Neuronal stem cell (in vitro differentiated cells): ENCODE data around the gene AP5Z1.

ENCODE experiments used
- DNase-seq: peaks from one replicate; pipeline ENCODE4 v3.0.0-alpha.2; 2013; ENCODE audit warnings: low spot score
- H2AFZ ChIP-seq: one replicate; pipeline ENCODE4 v1.6.1; 2013; ENCODE audit warnings: mild to moderate bottlenecking, low read length, inconsistent platforms
- H2AK5ac ChIP-seq: 2 replicates; pipeline ENCODE4 v1.6.1; 2013; ENCODE audit warnings: low read depth, mild to moderate bottlenecking, inconsistent platforms, low read length, moderate library complexity, mixed read lengths
- H2BK120ac ChIP-seq: 2 replicates; pipeline ENCODE4 v1.6.1; 2013; ENCODE audit warnings: low read depth, mild to moderate bottlenecking, inconsistent platforms, low read length, moderate library complexity, mixed read lengths
- H2BK12ac ChIP-seq: one replicate; pipeline ENCODE4 v1.6.1; 2013; ENCODE audit warnings: low read length, inconsistent platforms
- H2BK15ac ChIP-seq: 2 replicates; pipeline ENCODE4 v1.6.1; 2013; ENCODE audit warnings: mild to moderate bottlenecking, low read length, inconsistent platforms, mixed read lengths
- H2BK5ac ChIP-seq: one replicate; pipeline ENCODE4 v1.6.1; 2013; ENCODE audit warnings: inconsistent platforms, mild to moderate bottlenecking, low read length, moderate library complexity
- H3K14ac ChIP-seq: one replicate; pipeline ENCODE4 v1.6.1; 2013; ENCODE audit warnings: low read length, inconsistent platforms
- H3K18ac ChIP-seq: 2 replicates; pipeline ENCODE4 v1.6.1; 2013; ENCODE audit warnings: low read length, inconsistent platforms
- H3K23ac ChIP-seq: 2 replicates; pipeline ENCODE4 v1.6.1; 2013; ENCODE audit warnings: low read depth, mild to moderate bottlenecking, mixed read lengths, low read length, inconsistent platforms; ENCODE audit not compliant: poor library complexity
- H3K27ac ChIP-seq: replicated peaks from 3 replicates; pipeline ENCODE4 v1.5.1; 2013; ENCODE audit warnings: low read length, inconsistent platforms
- H3K27me3 ChIP-seq, 3 experiments: 2 replicates each; pipeline ENCODE4 v1.6.1; 2013; ENCODE audit warnings: low read length in 3 of 3, mild to moderate bottlenecking in 2 of 3, inconsistent platforms in 1 of 3, low read depth in 1 of 3, mixed read lengths in 1 of 3, moderate library complexity in 1 of 3; ENCODE audit not compliant: control insufficient read depth in 3 of 3, insufficient read depth in 3 of 3
- H3K36me3 ChIP-seq, 2 donors: replicated peaks in 1 of 2; 2 replicates each; pipeline ENCODE4 v1.6.1; 2013; ENCODE audit warnings: low read length in 2 of 2; ENCODE audit not compliant: control insufficient read depth in 2 of 2, insufficient read depth in 2 of 2
- H3K4ac ChIP-seq: 2 replicates; pipeline ENCODE4 v1.6.1; 2013; ENCODE audit warnings: inconsistent platforms, mild to moderate bottlenecking, low read length, moderate library complexity
- H3K4me1 ChIP-seq, 2 donors: 1 replicate in 1 of 2; 2 replicates in 1 of 2; pipeline ENCODE4 v1.6.1; 2013; ENCODE audit warnings: low read length in 2 of 2, low read depth in 1 of 2; ENCODE audit not compliant: control insufficient read depth in 2 of 2, insufficient read depth in 1 of 2
- H3K4me2 ChIP-seq: one replicate; pipeline ENCODE4 v1.6.1; 2013; ENCODE audit warnings: mild to moderate bottlenecking, low read length, inconsistent platforms; ENCODE audit not compliant: insufficient read depth, poor library complexity, severe bottlenecking
- H3K4me3 ChIP-seq, 2 donors: 2 replicates each; pipeline ENCODE4 v1.5.1; 2013; ENCODE audit warnings: low read length in 2 of 2, mild to moderate bottlenecking in 2 of 2, inconsistent platforms in 1 of 2, moderate library complexity in 1 of 2
- H3K79me1 ChIP-seq: one replicate; pipeline ENCODE4 v1.6.1; 2013; ENCODE audit warnings: low read depth, mild to moderate bottlenecking, inconsistent platforms, low read length, moderate library complexity
- H3K9ac ChIP-seq: one replicate; pipeline ENCODE4 v1.6.1; 2013; ENCODE audit warnings: mild to moderate bottlenecking, low read depth, low read length, inconsistent platforms; ENCODE audit not compliant: poor library complexity
- H3K9me3 ChIP-seq, 2 donors: replicated peaks in 1 of 2; 2 replicates each; pipeline versions ENCODE3 to v1.6.1; 2013; ENCODE audit warnings: low read length in 2 of 2, mild to moderate bottlenecking in 2 of 2, inconsistent platforms in 1 of 2, low read depth in 1 of 2, mixed read lengths in 1 of 2, moderate library complexity in 1 of 2; ENCODE audit not compliant: control insufficient read depth in 2 of 2, insufficient read depth in 1 of 2
- H4K8ac ChIP-seq: one replicate; pipeline ENCODE4 v1.6.1; 2013; ENCODE audit warnings: low read depth, mild to moderate bottlenecking, inconsistent platforms, low read length, moderate library complexity
- H4K91ac ChIP-seq: one replicate; pipeline ENCODE4 v1.6.1; 2013; ENCODE audit warnings: low read length, low read depth, mild to moderate bottlenecking, inconsistent platforms; ENCODE audit not compliant: poor library complexity
- WGBS, 2 donors: extraction: QIAGEN DNeasy Blood & Tissue Kit; methylation state at CpG; one replicate each; pipeline ENCODE4 v1.1.7; 2013; ENCODE audit warnings: missing lambda C conversion rate in 2 of 2, mixed read lengths in 1 of 2; ENCODE audit not compliant: insufficient read length in 2 of 2, insufficient replicate concordance in 1 of 2; ENCODE audit errors: extremely low coverage in 2 of 2; 5-methylcytosine and 5-hydroxymethylcytosine counted together

AP5Z1 gene

DNA sequence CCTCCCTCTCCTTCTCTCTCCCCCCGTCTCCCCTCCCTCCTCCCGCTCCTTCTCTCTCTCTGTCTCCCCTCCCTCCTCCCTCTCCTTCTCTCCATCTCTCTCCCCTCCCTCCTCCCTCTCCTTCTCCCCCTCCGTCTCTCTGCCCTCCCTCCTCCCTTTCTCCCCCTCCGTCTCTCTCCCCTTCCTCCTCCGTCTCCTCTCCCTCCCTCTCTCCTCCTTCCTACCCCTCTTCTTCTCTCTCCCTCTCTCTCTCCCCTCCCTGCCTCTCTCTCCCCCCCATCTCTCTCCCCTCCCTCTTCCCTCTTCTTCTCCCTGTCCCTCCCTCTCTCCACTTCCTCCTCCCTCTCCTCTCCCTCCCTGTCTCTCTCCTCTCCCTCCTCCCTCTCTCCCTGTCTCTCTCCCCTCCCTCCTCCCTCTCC is 32.2 kb downstream of the AP5Z1 start:
- WGBS, 2 donors = 100% methylated on average over 2 of the region's 5 CpGs; no CpG with 5 or more reads in 1 of the 2 donors
- H3K4ac ChIP-seq = no peak overlapping the region

DNA sequence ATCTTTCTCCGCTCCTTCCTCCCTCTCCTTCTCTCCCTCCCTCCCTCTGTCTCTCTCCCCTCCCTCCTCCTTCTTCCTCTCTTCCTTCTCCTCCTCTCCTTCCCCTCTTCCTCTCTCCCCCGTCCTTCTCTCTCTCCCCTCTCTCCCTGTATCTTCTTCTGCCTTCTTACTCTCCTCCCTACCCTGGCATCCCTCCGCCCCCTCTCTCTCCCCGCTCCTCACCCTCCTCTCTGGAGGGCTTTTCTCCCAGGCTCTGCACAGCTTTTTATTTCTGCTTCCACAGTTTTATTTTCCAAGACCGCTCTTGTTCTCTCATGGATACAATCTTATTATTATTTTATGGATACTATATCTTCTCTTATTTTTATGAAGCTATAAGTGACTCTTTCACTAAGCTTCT is 32.6 kb downstream of the AP5Z1 start:
- no peak overlapping the region for H2BK5ac ChIP-seq
- WGBS, 2 donors = no CpG with 5 or more reads among the region's 5 CpGs
- no peak overlapping the region for H4K8ac ChIP-seq
- H3K4ac ChIP-seq = no peak overlapping the region
- H3K18ac ChIP-seq = no peak overlapping the region
- DNase-seq = no peak
- H2AFZ ChIP-seq = peak overlapping the region; percentile 29
- no peak overlapping the region for H3K4me2 ChIP-seq
- no peak overlapping the region for H3K9ac ChIP-seq
- no peak overlapping the region for H3K27ac ChIP-seq
- H3K4me3 ChIP-seq = no peak overlapping the region
- H3K27me3 ChIP-seq = no peaks in the 10 kb centered on the region
- H3K9me3 ChIP-seq = no peaks in the 10 kb centered on the region
- H2BK120ac ChIP-seq = no peak overlapping the region
- H3K4me1 ChIP-seq = peaks cover 0 to 5% of the 10 kb centered on the region in 2 donors
- no peak overlapping the region for H4K91ac ChIP-seq
- no peaks in the 10 kb centered on the region for H3K79me1 ChIP-seq
- no peak overlapping the region for H2AK5ac ChIP-seq
- H2BK15ac ChIP-seq = no peak overlapping the region
- no peak overlapping the region for H3K14ac ChIP-seq
- no peak overlapping the region for H3K23ac ChIP-seq
- peaks cover 0 to 4% of the 10 kb centered on the region in 2 donors for H3K36me3 ChIP-seq
- H2BK12ac ChIP-seq = no peak overlapping the region

More for the DNA sequence above, 32.2 kb downstream of the AP5Z1 start:
- no peak overlapping the region for H3K18ac ChIP-seq
- no peak overlapping the region for H2BK120ac ChIP-seq
- DNase-seq = no peak
- H3K4me1 ChIP-seq = peaks cover 0 to 5% of the 10 kb centered on the region in 2 donors
- H3K36me3 ChIP-seq = peaks cover 0 to 4% of the 10 kb centered on the region in 2 donors
- H3K9me3 ChIP-seq = no peaks in the 10 kb centered on the region
- H2AFZ ChIP-seq = peak overlapping the region; percentile 29
- H3K79me1 ChIP-seq = no peaks in the 10 kb centered on the region
- H4K8ac ChIP-seq = no peak overlapping the region
- H2BK15ac ChIP-seq = no peak overlapping the region
- no peak overlapping the region for H3K9ac ChIP-seq
- no peak overlapping the region for H4K91ac ChIP-seq
- H3K23ac ChIP-seq = no peak overlapping the region
- H2AK5ac ChIP-seq = no peak overlapping the region
- H3K27me3 ChIP-seq = no peaks in the 10 kb centered on the region
- H3K4me2 ChIP-seq = no peak overlapping the region
- H3K27ac ChIP-seq = no peak overlapping the region
- H2BK12ac ChIP-seq = no peak overlapping the region
- H3K4me3 ChIP-seq = no peak overlapping the region
- no peak overlapping the region for H3K14ac ChIP-seq
- no peak overlapping the region for H2BK5ac ChIP-seq

DNA sequence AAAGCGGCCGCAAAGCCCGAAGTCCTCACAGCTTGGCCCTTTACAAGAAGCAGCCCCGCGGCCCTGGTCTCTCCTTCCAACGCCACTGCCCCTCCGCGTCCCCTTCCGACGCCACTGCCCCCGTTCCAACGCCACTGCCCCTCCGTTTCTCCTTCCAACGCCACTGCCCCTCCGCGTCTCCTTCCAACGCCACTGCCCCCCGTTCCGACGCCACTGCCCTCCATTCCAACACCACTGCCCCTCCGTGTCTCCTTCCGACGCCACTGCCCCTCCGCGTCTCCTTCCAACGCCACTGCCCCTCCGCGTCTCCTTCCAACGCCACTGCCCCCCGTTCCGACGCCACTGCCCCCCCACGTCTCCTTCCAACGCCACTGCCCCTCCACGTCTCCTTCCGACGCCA is 33.1 kb downstream of the AP5Z1 start:
- H2BK120ac ChIP-seq = no peak overlapping the region
- H2AFZ ChIP-seq = no peak overlapping the region
- H2BK5ac ChIP-seq = no peak overlapping the region
- no peak overlapping the region for H4K91ac ChIP-seq
- H3K23ac ChIP-seq = peak overlapping the region; percentile 91
- H2BK15ac ChIP-seq = no peak overlapping the region
- no peak overlapping the region for H3K4me2 ChIP-seq
- no peak overlapping the region for H3K14ac ChIP-seq
- H3K4me3 ChIP-seq = no peak overlapping the region
- no CpG with 5 or more reads among the region's 37 CpGs for WGBS, 2 donors
- H4K8ac ChIP-seq = peak overlapping the region; percentile 23
- H3K79me1 ChIP-seq = no peaks in the 10 kb centered on the region
- H3K36me3 ChIP-seq = peaks cover 0 to 4% of the 10 kb centered on the region in 2 donors
- H3K4me1 ChIP-seq = peaks cover 0 to 5% of the 10 kb centered on the region in 2 donors
- H3K9ac ChIP-seq = no peak overlapping the region
- no peak for DNase-seq
- H2BK12ac ChIP-seq = no peak overlapping the region
- no peak overlapping the region for H3K27ac ChIP-seq
- H3K18ac ChIP-seq = peak overlapping the region; percentile 59
- no peaks in the 10 kb centered on the region for H3K27me3 ChIP-seq
- no peaks in the 10 kb centered on the region for H3K9me3 ChIP-seq
- H3K4ac ChIP-seq = no peak overlapping the region
- H2AK5ac ChIP-seq = peak overlapping the region; percentile 40

DNA sequence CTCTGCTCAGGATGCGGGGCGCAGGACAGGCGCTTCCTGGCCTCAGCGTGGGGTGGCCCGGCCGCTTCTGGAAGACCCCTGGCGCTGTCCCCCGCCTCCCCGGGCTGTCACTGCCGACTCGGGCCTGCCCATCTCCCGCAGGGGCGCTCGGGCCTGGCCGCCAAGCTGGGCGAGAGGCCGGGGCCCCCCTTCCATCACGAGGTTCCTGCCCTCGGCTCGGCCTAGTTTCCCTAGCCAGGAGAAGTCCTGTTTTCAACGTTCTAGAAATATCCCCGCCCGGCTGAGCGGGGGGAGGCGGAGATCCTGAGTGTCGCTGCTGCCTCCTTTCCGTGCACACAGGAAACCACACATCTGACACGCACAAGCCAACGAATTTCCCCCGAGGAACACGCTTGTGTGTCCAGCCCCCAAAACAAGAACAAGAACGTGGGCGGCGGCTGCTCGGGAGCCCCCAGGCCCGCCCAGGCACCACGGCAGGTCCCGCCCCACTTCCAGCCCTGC is 33.7 kb downstream of the AP5Z1 start:
- peaks cover 0 to 4% of the 10 kb centered on the region in 2 donors for H3K36me3 ChIP-seq
- WGBS, 2 donors = no CpG with 5 or more reads among the region's 38 CpGs
- H3K27ac ChIP-seq = no peak overlapping the region
- no peak overlapping the region for H2BK12ac ChIP-seq
- peak overlapping the region; percentile 91 for H3K23ac ChIP-seq
- no peak overlapping the region for H3K18ac ChIP-seq
- H2AFZ ChIP-seq = no peak overlapping the region
- no peak overlapping the region for H3K14ac ChIP-seq
- no peak overlapping the region for H4K91ac ChIP-seq
- H3K9me3 ChIP-seq = no peaks in the 10 kb centered on the region
- H3K4me2 ChIP-seq = no peak overlapping the region
- no peaks in the 10 kb centered on the region for H3K27me3 ChIP-seq
- H4K8ac ChIP-seq = peak overlapping the region; percentile 23
- H3K4ac ChIP-seq = no peak overlapping the region
- no peak overlapping the region for H2BK5ac ChIP-seq
- H3K4me3 ChIP-seq = no peak overlapping the region
- peak overlapping the region; percentile 74 for H2AK5ac ChIP-seq
- no peaks in the 10 kb centered on the region for H3K79me1 ChIP-seq
- H3K4me1 ChIP-seq = peaks cover 0 to 1% of the 10 kb centered on the region in 2 donors
- H2BK15ac ChIP-seq = peak overlapping the region; percentile 99
- no peak overlapping the region for H2BK120ac ChIP-seq
- H3K9ac ChIP-seq = no peak overlapping the region
- DNase-seq = no peak
